GM15510 (cell line): ENCODE results near the gene MAS1.

Source experiments
- POLR2A ChIP-seq: IDR thresholded peaks from 3 replicates; pipeline ENCODE4 v1.6.1; 2011; ENCODE audit warnings: borderline replicate concordance; ENCODE audit not compliant: insufficient read length; ENCODE audit errors: extremely low read depth

The MAS1 gene

GRCh38 chr6:159890792-159891191 is at the start of gene MAS1:
Gene MAS1, plus strand, starts transcription at chr6:159890988. Its CDS starts 15,968 bp downstream, at chr6:159906956.
- TF ChIP-seq POLR2A: no peak

- no peak for TF ChIP-seq POLR2A
Measured at GRCh38 chr6:159842035-159842434, 48.8 kb upstream of the MAS1 start.

GRCh38 chr6:159844737-159845645 is 45.8 kb upstream of the MAS1 start:
- TF ChIP-seq POLR2A: no peak

- TF ChIP-seq POLR2A: no peak
Measured at GRCh38 chr6:159852877-159853276, 37.9 kb upstream of the MAS1 start.

GRCh38 chr6:159853754-159854153 is 37.0 kb upstream of the MAS1 start:
- no peak for TF ChIP-seq POLR2A

GRCh38 chr6:159854959-159855358 is 35.8 kb upstream of the MAS1 start:
- TF ChIP-seq POLR2A: no peak

- TF ChIP-seq POLR2A: no peak
Measured at GRCh38 chr6:159858259-159858658, 32.5 kb upstream of the MAS1 start.

GRCh38 chr6:159860482-159860881 is 30.3 kb upstream of the MAS1 start:
- no peak for TF ChIP-seq POLR2A

GRCh38 chr6:159862103-159862502 is 28.7 kb upstream of the MAS1 start:
- TF ChIP-seq POLR2A: no peak

- no peak for TF ChIP-seq POLR2A
Measured at GRCh38 chr6:159865226-159865920, 25.4 kb upstream of the MAS1 start.

GRCh38 chr6:159866286-159867247 is 24.2 kb upstream of the MAS1 start:
- no peak for TF ChIP-seq POLR2A

- TF ChIP-seq POLR2A: no peak
Measured at GRCh38 chr6:159871241-159871640, 19.5 kb upstream of the MAS1 start.

- TF ChIP-seq POLR2A: no peak
Measured at GRCh38 chr6:159871906-159872305, 18.9 kb upstream of the MAS1 start.

GRCh38 chr6:159874435-159874834 is 16.4 kb upstream of the MAS1 start:
- TF ChIP-seq POLR2A: no peak

- no peak for TF ChIP-seq POLR2A
Measured at GRCh38 chr6:159875194-159875593, 15.6 kb upstream of the MAS1 start.
